Measurements from ENCODE around the gene AKTIP.
"Not testable (repeated sequence)": the region's sequence is repeated elsewhere in the genome, so short reads cannot be mapped to it uniquely, and the experiment has no call there.

The AKTIP gene

DNA sequence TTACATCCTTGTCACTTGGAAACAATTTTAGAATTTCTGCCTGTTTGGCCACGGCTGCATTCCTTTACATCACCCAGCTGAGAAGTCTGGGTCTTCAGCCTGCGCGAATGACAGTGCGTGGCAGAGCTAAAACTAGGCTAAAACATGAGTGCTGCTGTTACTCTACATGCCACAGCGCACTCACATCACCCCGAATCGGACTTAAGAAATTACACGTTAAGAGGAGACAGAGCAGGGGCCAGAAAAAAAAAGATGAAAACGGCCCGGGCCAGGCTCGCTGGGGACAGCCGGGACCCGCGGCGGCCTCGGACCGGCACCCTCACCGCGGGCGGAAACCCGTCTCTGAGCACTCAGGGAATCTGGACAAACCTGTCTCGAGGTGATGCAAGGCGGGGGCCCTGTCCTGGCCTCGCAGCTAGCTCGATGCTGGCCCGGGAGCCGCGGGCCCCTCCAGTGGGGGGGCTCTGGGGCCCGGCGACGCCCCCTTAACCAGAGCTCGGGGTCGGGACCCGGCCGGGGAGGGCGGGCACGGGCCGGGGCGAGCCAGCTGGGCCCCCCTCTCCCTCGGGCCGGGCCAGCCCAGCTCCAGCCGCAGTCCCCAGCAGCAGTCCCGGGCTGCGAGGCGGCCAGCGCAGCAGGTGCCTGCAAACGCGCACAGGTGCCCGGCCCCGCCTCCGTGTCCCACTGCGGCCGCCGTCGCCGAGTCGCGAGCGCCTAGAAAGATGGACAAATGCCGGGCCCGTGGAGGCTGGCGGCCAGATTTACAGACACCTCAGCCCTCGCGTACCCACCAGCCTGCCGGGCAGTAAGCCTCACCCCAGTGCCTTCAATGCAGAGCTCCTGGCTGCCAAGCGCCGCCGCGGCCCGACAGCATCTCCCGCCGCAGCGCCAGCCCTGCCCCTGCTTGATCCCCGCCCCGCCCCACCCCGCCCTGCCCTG lies at the start of gene AKTIP:
TSS of gene AKTIP (minus strand) at position 879 of the 939 bp plus-strand sequence. CDS start 2,950 bp downstream, outside the sequence.
- DNase-seq (ENCODE audit: low spot score) = peak; percentile 30

- DNase-seq (ENCODE audit: low spot score) = peak; percentile 72
These were observed 47.1 kb upstream of the AKTIP start for GRCh38 chr16:53549970-53550690.

DNA sequence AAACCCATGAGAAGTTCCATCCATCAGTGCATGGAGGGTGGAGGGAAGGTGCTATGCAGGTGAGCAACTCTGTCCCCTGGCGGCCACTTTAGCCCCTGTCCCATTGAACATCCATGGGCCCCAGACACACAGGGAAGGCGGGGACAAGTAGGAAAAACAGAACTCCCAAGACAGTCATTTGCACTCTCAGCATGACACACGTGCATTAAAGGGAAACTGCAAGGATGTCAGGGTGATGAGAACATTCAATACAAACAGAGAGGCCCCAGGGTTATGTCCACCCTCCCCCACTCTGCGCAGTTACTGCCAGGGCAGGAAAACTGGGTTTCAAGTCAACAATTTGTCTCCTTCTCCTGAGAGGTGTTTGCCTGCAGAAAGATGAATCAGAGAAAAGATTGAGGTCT lies 44.0 kb upstream of the AKTIP start:
- DNase-seq (ENCODE audit: low spot score) = no peak

DNA sequence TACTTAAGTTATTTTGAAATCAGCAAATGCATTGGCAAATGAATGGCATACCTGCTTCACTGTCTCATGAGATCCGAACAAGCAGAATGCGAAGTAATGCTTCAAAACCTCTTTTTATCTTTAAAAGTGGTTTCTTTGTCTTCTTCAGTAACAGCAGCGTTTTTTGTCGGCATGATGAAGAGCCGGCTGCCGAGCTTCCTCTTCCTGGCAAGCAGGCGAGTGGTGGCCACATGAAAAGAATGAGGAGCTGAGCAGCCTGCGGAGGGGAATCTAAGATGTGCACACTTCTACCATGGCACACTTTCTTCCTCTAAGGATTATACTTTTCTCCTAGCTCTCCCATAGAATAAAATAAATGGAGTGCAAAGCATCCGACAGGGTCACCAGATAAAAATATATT lies 42.4 kb upstream of the AKTIP start:
- DNase-seq (ENCODE audit: low spot score) = no peak

DNA sequence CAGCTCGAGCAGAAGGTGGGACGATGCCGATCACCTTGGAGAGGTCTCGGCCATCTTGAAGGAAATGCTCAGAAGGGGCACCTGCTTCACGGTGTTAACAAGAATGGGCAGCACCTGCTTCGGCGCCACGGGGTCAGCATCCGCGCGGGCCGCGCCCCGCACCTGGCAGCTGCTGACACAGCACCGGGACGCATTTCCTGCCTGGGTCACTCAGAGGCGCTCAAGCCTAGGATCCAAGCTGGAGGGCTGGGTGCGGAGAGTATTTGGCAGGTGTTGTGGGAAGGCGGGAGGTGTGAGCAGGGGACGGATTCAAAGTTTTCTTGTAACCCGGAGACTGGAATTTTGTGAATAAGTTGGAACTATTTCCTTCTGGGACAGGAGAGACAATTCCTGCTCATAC lies 39.3 kb upstream of the AKTIP start:
- DNase-seq (ENCODE audit: low spot score) = no peak

DNA sequence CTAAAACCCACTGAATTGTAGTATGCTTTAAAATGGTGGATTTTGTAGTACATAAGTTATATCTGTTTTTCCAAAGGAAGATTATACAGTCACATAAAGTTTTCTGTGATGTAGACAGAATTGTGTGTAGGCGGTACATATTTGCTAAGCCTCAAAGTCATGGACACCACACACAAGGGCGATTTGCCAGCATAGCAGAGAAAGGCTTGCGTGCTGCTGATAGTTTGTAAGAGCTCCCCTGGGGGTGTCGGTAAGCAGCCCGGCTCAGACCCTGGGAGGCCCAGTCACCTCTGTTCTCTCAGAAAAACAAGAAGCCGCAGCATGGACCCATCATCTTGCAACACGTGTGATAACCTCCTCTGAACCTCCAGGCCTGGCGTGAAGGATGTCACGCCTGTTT lies 38.3 kb upstream of the AKTIP start:
- no peak for DNase-seq (ENCODE audit: low spot score)

DNA sequence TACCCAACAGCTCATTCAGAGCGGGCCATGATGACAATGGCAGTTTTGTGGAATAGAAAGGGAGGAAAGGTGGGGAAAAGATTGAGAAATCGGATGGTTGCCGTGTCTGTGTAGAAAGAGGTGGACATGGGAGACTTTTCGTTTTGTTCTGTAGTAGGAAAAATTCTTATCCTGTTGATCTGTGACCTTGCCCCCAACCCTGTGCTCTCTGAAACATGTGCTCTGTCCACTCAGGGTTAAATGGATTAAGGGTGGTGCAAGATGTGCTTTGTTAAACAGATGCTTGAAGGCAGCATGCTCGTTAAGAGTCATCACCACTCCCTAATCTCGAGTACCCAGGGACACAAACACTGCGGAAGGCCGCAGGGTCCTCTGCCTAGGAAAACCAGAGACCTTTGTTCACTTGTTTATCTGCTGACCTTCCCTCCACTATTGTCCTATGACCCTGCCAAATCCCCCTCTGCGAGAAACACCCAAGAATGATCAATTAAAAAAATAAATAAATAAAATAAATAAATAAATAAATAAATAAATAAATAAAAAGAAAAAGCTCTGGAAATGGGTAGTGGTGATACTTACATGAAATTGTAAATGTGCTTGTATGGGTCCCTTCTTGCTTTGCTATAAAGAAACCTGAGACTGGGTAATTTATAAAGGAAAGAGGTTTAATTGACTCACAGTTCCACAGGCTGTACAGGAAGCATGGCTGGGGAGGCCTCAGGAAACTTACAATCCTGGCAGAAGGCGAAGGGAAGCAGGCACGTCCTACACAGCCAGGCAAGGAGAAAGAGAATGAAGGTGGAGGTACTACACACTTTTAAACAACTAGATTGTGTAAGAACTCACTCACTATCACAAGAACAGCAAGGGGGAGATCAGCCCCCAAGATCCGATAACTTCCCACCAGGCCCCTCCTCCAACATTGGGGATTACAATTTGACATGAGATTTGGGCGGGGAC lies 37.0 kb upstream of the AKTIP start:
- not testable (repeated sequence) for DNase-seq (ENCODE audit: low spot score)

DNA sequence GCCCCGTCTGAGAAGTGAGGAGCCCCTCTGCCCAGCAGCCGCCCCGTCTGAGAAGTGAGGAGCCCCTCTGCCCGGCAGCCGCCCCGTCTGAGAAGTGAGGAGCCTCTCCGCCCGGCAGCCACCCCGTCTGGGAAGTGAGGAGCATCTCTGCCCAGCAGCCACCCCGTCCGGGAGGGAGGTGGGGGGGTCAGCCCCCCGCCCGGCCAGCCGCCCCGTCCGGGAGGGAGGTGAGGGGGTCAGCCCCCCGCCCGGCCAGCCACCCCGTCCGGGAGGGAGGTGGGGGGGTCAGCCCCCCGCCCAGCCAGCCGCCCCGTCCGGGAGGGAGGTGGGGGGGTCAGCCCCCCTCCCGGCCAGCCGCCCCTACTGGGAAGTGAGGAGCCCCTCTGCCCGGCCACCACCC lies 36.3 kb upstream of the AKTIP start:
- not testable (repeated sequence) for DNase-seq (ENCODE audit: low spot score)

DNA sequence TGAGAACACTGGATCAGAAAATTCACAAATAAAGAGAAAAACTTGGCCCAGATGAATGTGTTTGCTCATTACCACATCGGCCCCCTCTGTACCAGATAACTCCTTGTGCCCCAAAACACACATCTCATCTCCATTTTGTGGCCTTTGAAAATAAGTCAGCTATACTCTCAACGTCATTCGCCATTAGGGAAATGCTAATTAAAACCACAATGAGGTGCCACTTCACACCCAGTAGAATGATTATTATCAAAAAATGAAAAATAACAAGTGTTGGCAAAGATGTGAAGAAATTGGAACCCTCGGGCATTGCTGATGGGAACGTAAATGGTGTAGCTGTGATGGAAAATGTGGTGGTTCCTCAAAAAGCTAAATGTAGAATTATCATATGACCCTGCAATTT lies 34.6 kb upstream of the AKTIP start:
- no peak for DNase-seq (ENCODE audit: low spot score)

GRCh38 chr16:53534206-53534605 lies 31.2 kb upstream of the AKTIP start:
- DNase-seq (ENCODE audit: low spot score) = no peak

GRCh38 chr16:53530741-53531140 lies 27.7 kb upstream of the AKTIP start:
- no peak for DNase-seq (ENCODE audit: low spot score)

DNA sequence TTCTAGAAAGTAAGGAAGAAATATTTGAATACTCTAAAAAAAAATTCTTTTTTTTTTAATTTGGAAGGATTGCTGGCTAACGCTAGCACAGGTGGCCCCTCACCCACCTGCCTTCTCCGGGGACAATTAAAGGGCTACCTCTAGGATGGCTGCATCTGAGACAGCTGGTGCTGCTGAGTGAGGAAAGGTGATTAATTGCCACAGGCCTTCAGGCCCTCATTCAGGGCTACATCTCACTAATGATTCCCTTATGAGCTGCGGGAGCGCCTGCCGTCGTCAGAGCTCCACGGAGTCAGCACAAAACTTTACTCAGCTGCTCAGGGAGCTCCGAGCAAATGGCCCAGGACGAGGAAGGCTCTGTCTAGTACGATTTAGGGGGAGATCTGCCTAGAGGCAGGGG lies 27.0 kb upstream of the AKTIP start:
- DNase-seq (ENCODE audit: low spot score) = no peak

- DNase-seq (ENCODE audit: low spot score) = no peak
These were observed 26.5 kb upstream of the AKTIP start for GRCh38 chr16:53529513-53529912.

- DNase-seq (ENCODE audit: low spot score) = no peak
These were observed 25.8 kb upstream of the AKTIP start for GRCh38 chr16:53528797-53529196.

DNA sequence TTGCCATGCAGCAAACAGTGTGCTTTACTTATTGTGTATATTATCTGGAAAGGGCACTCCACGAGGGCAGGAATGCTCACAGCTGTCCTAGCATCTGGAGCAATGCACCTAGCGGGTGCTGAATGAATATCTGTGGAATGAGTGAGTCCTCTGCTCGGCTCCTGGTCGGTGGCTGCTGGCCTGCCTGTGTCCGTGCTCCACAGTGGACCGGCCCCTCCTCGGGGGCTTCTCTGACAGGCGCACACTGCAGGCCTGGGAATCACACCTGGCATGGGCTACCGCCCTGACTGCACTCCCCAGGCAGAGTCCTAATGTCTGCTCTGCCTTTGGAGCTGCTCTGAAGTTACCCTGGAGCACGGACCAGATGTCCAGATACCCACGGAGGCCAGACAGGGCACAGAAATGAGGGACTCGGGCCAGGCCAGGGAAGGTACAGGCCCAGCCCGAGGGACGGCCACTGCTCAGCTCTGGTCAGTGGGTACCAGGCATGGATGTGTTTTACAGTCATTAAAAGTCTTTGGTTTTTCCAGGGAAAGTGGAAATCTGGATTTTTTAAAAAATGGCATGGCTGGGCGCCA lies 21.1 kb upstream of the AKTIP start:
- DNase-seq (ENCODE audit: low spot score) = no peak

GRCh38 chr16:53523126-53523804 lies 20.3 kb upstream of the AKTIP start:
- no peak for DNase-seq (ENCODE audit: low spot score)

DNA sequence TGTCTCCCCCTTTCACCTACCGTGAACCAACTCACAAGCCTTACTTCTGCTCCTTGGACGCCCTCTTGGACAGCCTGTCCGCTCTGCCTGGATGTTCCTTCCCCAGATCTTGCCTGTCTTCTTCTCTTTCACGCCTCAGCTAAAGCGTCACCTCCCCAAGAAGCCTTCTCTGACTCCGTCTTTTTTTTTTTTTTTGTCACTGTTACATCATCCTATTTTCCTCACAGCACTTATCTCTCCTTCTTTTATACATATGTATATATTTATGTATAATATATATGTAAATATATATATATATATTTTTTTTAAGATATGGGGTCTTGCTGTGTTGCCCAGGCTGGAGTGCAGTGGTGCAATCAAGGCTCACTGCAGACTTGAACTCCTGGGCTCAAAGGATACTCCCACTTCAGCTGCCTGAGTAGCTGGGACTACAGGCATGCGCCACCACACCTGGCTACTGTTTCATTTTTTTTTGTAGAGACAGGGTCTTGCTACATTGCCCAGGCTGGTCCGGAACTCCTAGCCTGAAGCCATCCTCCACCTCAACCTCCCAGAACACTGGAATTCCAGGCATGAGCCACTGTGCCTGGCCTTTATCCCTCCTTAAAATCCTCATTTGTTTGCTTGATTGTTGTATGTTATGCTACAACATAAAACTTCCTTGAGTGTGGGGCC lies 16.5 kb upstream of the AKTIP start:
- DNase-seq (ENCODE audit: low spot score) = no peak

DNA sequence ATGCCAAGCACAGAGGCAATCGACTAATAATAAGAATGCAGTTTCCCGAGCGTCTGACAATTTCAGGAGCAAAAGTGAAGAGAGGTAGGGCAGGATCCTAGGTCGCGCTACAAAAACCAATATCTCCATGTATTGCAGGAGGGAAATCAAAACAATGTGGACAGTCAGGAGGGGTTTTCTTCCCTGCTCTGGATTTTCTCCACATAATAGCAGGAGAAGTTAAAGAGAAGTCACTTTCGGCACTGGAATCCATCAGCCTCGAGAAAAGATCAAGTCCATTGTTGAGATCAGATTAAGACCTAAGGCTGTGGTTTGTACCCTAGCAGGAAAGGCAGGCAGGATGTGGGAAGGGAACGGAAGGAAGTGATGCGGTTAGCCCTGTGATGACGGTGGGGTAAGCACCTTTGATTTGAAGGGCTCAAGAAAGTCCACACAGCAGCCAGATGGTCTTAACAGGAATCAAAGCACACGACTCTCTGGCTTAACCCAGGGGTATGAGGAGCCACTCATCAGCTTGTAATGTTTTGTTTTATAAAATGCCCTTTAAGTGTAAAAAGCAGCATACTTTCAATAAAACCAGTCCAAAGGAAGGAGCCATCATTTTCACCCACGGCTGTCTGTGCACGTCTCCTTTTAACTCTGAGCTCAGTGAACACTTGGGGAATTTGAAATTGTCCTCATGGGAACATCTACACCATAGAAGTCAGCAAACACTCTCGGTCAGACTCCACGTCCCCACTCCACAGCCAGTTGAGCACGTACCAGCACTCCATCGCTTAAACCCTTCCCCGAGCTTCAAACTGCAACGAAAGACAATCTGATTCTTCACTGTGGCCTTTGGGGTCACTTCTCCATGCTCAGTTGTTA lies 15.8 kb upstream of the AKTIP start:
- DNase-seq (ENCODE audit: low spot score) = peak; percentile 72

DNA sequence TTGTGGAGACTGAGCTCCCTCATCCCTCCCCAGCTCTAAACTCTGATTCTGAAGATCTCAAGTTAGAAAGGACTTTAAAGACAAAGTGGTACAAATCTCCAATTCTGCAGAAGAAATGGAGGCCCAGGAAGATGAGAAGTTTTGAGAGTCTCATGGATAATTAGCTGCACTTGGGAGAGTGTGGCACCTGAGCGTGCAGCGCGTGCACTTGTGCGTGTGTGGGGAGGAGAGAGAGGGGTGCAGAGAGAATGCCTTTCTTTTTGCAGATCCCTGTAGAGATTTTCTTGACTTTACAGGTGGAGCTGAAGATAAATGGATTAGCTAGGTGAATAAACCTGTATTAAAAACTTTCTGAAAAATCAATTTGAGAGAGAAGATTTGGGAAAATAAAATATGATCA lies 14.8 kb upstream of the AKTIP start:
- no peak for DNase-seq (ENCODE audit: low spot score)

DNA sequence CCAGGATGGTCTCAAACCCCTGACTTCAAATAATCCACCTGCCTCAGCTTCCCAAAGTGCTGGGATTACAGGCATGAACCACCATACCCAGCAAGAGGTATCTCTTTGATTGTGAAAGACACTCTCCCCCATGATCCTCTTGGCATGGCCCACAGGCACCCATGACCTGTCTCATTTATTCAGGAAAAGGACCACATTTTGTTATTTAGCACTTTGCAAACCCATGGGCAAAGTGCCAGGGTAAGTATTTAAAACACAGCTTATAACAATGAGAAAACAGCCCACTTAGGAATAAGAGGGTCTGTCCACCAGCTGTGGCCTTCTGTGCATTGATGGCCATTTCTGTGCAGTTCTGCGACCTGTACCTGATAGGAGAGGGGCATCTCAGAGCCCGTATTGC lies 12.8 kb upstream of the AKTIP start:
- DNase-seq (ENCODE audit: low spot score) = no peak

Measured in NAMALWA (cell line).